OCI-LY7 (cell line): Measurements from ENCODE around the gene ZBTB16. TPM values are rescaled to one million over a fixed set of nuclear protein-coding genes. Genes with fewer than 3 reads are reported as not detected.

ENCODE experiments used
- BruUV-seq: library from RNA; stranded (reverse); fragments of 400-500 nt; replicated peaks from 2 replicates; lab custom pipeline; 2021; lab: Mats Ljungman, UMichigan
- CTCF ChIA-PET: fragments of 300-600 bp; sonication (Branson Sonifier 250); formaldehyde crosslinking; loops from one replicate; lab custom pipeline; 2022; ENCODE audit warnings: antibody characterized with exemption; ENCODE audit not compliant: unreplicated experiment; lab: Charles Lee
- POLR2A ChIA-PET: fragments of 300-600 bp; sonication (Branson Sonifier 250); formaldehyde crosslinking; loops from one replicate; lab custom pipeline; 2022; ENCODE audit warnings: antibody characterized with exemption; lab: Charles Lee
- DNase-seq: peaks from one replicate; pipeline ENCODE4 v3.0.0-alpha.2; 2015; ENCODE audit warnings: low spot score
- H2AFZ ChIP-seq: fragments of 200-600 bp; sonication (generic), shearing (Covaris generic); 2 replicates; pipeline ENCODE4 v1.6.1; 2014; ENCODE audit warnings: mild to moderate bottlenecking, antibody characterized with exemption, low read length, moderate library complexity
- H3K27ac ChIP-seq: fragments of 200-600 bp; sonication (generic); 2 replicates; pipeline ENCODE4 v1.5.1; 2014; ENCODE audit warnings: mixed run types, low read depth, mild to moderate bottlenecking, moderate library complexity, low read length, inconsistent platforms; ENCODE audit not compliant: poor library complexity, severe bottlenecking
- H3K36me3 ChIP-seq: fragments of 200-600 bp; sonication (generic); 2 replicates; pipeline ENCODE4 v1.6.1; 2014; ENCODE audit warnings: mild to moderate bottlenecking, antibody characterized with exemption, low read length, moderate library complexity, mixed read lengths; ENCODE audit not compliant: insufficient read depth
- H3K4me1 ChIP-seq: fragments of 200-600 bp; sonication (generic); 2 replicates; pipeline ENCODE4 v1.5.1; 2014; ENCODE audit warnings: mild to moderate bottlenecking, low read length; ENCODE audit not compliant: insufficient read depth, poor library complexity, severe bottlenecking
- H3K4me2 ChIP-seq: fragments of 200-600 bp; sonication (generic); 2 replicates; pipeline ENCODE4 v1.6.1; 2014; ENCODE audit warnings: mild to moderate bottlenecking, low read length
- H3K4me3 ChIP-seq: fragments of 200-600 bp; sonication (generic); 2 replicates; pipeline ENCODE4 v1.5.1; 2014; ENCODE audit warnings: mild to moderate bottlenecking, low read depth, low read length; ENCODE audit not compliant: poor library complexity, severe bottlenecking
- H3K79me2 ChIP-seq: fragments of 200-600 bp; sonication (generic); 2 replicates; pipeline ENCODE4 v1.6.1; 2016; ENCODE audit warnings: low read depth, mild to moderate bottlenecking, low read length, moderate library complexity, mixed read lengths; ENCODE audit not compliant: insufficient read depth
- H3K9me2 ChIP-seq: fragments of 200-600 bp; sonication (generic); 2 replicates; pipeline ENCODE4 v1.6.1; 2016; ENCODE audit warnings: mild to moderate bottlenecking, low read length, mixed read lengths; ENCODE audit not compliant: insufficient read depth
- H3K9me3 ChIP-seq: fragments of 200-600 bp; sonication (generic); 2 replicates; pipeline ENCODE4 v1.6.1; 2014; ENCODE audit warnings: mild to moderate bottlenecking, mixed run types, low read length, mixed read lengths
- H4K20me1 ChIP-seq: fragments of 200-600 bp; sonication (generic); 2 replicates; pipeline ENCODE4 v1.6.1; 2014; ENCODE audit warnings: mild to moderate bottlenecking, antibody characterized with exemption, low read length, moderate library complexity, mixed read lengths; ENCODE audit not compliant: insufficient read depth
- EZH2phosphoT487 ChIP-seq: fragments of 200-600 bp; sonication (generic); IDR thresholded peaks from 2 replicates; pipeline ENCODE4 v1.6.1; 2018; ENCODE audit warnings: low read depth, borderline replicate concordance, mild to moderate bottlenecking, mixed run types, antibody characterized with exemption, low read length, moderate library complexity, mixed read lengths
- intact Hi-C: fragments of 100-400 bp; cut with micrococcal nuclease; formaldehyde crosslinking; loops from one replicate; pipeline ENCODE4 v1.10.0; 2022; ENCODE audit not compliant: unreplicated experiment
- total RNA-seq, 2 experiments: library from RNA; depleted of rRNA in 1 of 2; stranded (reverse); fragments of >200 nt in 1 of 2; shearing (Covaris generic) in 1 of 2; gene quantifications; 2 replicates each; pipeline ENCODE4 v1.2.3, GENCODE V29; 2014 to 2022
- TF ChIP-seq, protein P1 (sequence below): fragments of 200-600 bp; sonication (generic); conservative IDR thresholded peaks from 2 replicates; pipeline ENCODE4 v1.5.1; 2014; ENCODE audit warnings: mild to moderate bottlenecking, antibody characterized with exemption, low read length, moderate library complexity, mixed read lengths

The ZBTB16 gene
- total RNA-seq, 2 experiments from 2014 or later: not detected

DNA sequence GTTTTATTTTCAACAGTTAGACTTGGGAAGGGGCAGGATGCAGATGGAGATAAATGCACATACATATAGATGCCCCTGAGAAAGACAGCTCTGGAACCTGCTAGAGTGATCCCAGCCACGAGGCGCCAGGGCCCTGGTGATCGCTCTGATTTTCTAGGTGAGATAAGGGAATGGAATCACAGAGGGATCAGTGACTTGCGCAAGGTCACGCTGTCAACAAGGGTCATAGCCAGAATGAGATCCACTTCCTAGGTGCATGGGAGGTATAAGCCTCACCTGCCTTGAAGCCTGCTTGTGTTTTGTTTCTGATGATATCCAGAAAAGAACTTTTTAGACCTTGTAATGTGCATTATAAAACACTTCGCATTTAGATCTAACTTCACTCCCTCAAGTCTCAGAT lies 47.5 kb downstream of the ZBTB16 start:
- Histone ChIP-seq H2AFZ (no peak overlapping the region), H3K79me2 (no peaks in the 10 kb centered on the region), H3K9me3 (no peaks in the 10 kb centered on the region), H3K27ac (no peak overlapping the region), H3K9me2 (no peaks in the 10 kb centered on the region), H3K4me2 (no peak overlapping the region), H3K36me3 (no peaks in the 10 kb centered on the region), H3K4me3 (no peak overlapping the region), H4K20me1 (no peaks in the 10 kb centered on the region), H3K4me1 (no peaks in the 10 kb centered on the region)
- ChIA-PET POLR2A (interaction anchor here (0.6 kb wide), 1 partner anchor 45 kb away, joined by 3 read pairs; no protein-coding TSS in a partner anchor), CTCF (no interaction called here)
- no peak for DNase-seq
- BruUV-seq: no TSS peak
- TF ChIP-seq EZH2phosphoT487: no peak
- TF ChIP-seq, protein P1, sequence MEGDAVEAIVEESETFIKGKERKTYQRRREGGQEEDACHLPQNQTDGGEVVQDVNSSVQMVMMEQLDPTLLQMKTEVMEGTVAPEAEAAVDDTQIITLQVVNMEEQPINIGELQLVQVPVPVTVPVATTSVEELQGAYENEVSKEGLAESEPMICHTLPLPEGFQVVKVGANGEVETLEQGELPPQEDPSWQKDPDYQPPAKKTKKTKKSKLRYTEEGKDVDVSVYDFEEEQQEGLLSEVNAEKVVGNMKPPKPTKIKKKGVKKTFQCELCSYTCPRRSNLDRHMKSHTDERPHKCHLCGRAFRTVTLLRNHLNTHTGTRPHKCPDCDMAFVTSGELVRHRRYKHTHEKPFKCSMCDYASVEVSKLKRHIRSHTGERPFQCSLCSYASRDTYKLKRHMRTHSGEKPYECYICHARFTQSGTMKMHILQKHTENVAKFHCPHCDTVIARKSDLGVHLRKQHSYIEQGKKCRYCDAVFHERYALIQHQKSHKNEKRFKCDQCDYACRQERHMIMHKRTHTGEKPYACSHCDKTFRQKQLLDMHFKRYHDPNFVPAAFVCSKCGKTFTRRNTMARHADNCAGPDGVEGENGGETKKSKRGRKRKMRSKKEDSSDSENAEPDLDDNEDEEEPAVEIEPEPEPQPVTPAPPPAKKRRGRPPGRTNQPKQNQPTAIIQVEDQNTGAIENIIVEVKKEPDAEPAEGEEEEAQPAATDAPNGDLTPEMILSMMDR: no peak
- intact Hi-C loops: no loop called here

DNA sequence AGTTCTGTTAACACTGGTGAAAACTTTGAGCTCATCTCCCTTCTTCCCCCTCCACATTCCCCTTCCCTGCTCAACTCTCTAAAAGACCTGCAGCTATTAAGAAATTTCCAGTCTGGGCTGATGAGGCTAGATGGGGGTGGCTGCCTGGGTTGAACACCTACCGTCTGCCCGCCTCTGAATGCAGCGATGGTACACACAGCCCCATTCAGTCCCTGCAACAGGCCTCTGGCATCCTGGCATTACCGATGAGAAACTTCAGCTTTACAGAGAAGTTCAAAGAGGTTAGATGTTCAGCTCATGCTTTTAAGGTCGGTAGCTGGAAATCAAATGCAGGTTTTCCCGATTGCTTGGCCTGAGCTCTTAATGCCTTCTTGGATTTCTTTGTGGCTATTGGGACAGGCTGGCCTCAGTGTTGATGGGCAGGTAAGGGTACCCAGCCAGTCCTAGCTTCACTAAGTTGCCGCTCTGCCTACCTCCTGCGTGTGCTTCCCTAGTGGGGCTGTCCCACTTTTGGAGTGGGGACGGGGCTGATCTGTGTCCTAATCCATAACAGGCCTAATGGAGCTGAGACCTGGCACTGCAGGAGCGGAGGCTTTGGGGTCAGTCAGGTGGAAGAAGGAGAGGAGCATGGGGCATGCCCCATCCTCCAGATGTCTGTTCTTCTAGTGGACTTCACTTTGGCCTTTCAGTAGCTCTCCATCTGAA lies 49.1 kb downstream of the ZBTB16 start:
- intact Hi-C loops: no loop called here
- Histone ChIP-seq H3K79me2 (no peaks in the 10 kb centered on the region), H3K9me3 (no peaks in the 10 kb centered on the region), H3K4me2 (no peak overlapping the region), H3K36me3 (no peaks in the 10 kb centered on the region), H4K20me1 (no peaks in the 10 kb centered on the region), H2AFZ (no peak overlapping the region), H3K27ac (no peak overlapping the region), H3K4me3 (no peak overlapping the region), H3K4me1 (no peaks in the 10 kb centered on the region), H3K9me2 (no peaks in the 10 kb centered on the region)
- no TSS peak for BruUV-seq
- no peak for DNase-seq
- ChIA-PET POLR2A (interaction anchor here (0.6 to 1.5 kb wide), 3 partner anchors 8 to 38 kb away, joined by 3 to 4 read pairs (median 3); no protein-coding TSS in a partner anchor), CTCF (no interaction called here)
- TF ChIP-seq, protein P1: no peak
- TF ChIP-seq EZH2phosphoT487: no peak
